NCI-H82 treated with DMSO at 0.1 percent for 48 hours (cell line): ENCODE results near the gene ZNHIT2.

Source experiments
- DNase-seq: peaks from one replicate; lab custom pipeline; 2025; ENCODE audit not compliant: unreplicated experiment; lab: John Stamatoyannopoulos, UW

Gene ZNHIT2

GRCh38 chr11:65107078-65107477 is 10.4 kb downstream of the ZNHIT2 start:
- no peak for DNase-seq

GRCh38 chr11:65104628-65105027 is 12.9 kb downstream of the ZNHIT2 start:
- DNase-seq: no peak

GRCh38 chr11:65103476-65103875 is 14.0 kb downstream of the ZNHIT2 start:
- DNase-seq: no peak

GRCh38 chr11:65102142-65103095 is 15.1 kb downstream of the ZNHIT2 start:
- DNase-seq: no peak

GRCh38 chr11:65100674-65101350 is 16.7 kb downstream of the ZNHIT2 start:
- DNase-seq: no peak

- no peak for DNase-seq
Observed at GRCh38 chr11:65096926-65097325, 20.6 kb downstream of the ZNHIT2 start.

- peak; percentile 64 for DNase-seq
Observed at GRCh38 chr11:65095974-65096806, 21.3 kb downstream of the ZNHIT2 start, which contains the start of gene VPS51. TSS of gene VPS51 (plus strand) at chr11:65096214. CDS start at chr11:65096251, 37 bp downstream.

- DNase-seq: no peak
Observed at GRCh38 chr11:65095427-65095826, 22.1 kb downstream of the ZNHIT2 start.

GRCh38 chr11:65090628-65091027 is 26.9 kb downstream of the ZNHIT2 start:
- no peak for DNase-seq

GRCh38 chr11:65089621-65090020 is 27.9 kb downstream of the ZNHIT2 start:
- no peak for DNase-seq

GRCh38 chr11:65087827-65088226 is 29.7 kb downstream of the ZNHIT2 start:
- no peak for DNase-seq

GRCh38 chr11:65087216-65087615 is 30.3 kb downstream of the ZNHIT2 start:
- no peak for DNase-seq

GRCh38 chr11:65086809-65087208 is 30.7 kb downstream of the ZNHIT2 start:
- DNase-seq: no peak

GRCh38 chr11:65085446-65085845 is 32.1 kb downstream of the ZNHIT2 start:
- DNase-seq: no peak

GRCh38 chr11:65084598-65085375 is 32.7 kb downstream of the ZNHIT2 start:
- DNase-seq: no peak

- peak; percentile 69 for DNase-seq
Observed at GRCh38 chr11:65083834-65084597, 33.5 kb downstream of the ZNHIT2 start, which contains the start of the genes CDCA5 and ZFPL1. TSS of gene CDCA5 (minus strand) at chr11:65084040. CDS start at chr11:65083978, 62 bp downstream. TSS of gene ZFPL1 (plus strand) at chr11:65084222. CDS start at chr11:65084699, 477 bp downstream.

GRCh38 chr11:65083134-65083833 is 34.2 kb downstream of the ZNHIT2 start:
- DNase-seq: no peak

GRCh38 chr11:65078786-65079342 is 38.6 kb downstream of the ZNHIT2 start:
- no peak for DNase-seq
